Left lung (tissue), 10 donors: ENCODE measurements around the gene GRID1. TPM values are rescaled to one million over a fixed set of nuclear protein-coding genes. Genes with fewer than 3 reads are reported as not detected.

ENCODE experiments used
- ATAC-seq: fragments of 200-7000 bp; cut with Tn5 transposase; one replicate; pipeline ENCODE4 v1.9.1; 2020; ENCODE audit warnings: moderate library complexity
- DNase-seq, 4 donors: peaks; one replicate each; pipeline ENCODE4 v3.0.0-alpha.2; 2013 to 2020
- H3K27ac ChIP-seq, 2 donors: fragments of 200-600 bp; sonication (generic) in 1 of 2; one replicate each; pipeline versions ENCODE4 v1.5.0 to v1.8.0; 2020 to 2021
- H3K27me3 ChIP-seq, 2 donors: fragments of 200-600 bp; sonication (generic) in 1 of 2; one replicate each; pipeline versions ENCODE4 v1.5.0 to v1.8.0; 2020 to 2021
- H3K36me3 ChIP-seq, 2 donors: fragments of 200-600 bp; sonication (generic) in 1 of 2; one replicate each; pipeline versions ENCODE4 v1.5.0 to v1.8.0; 2020 to 2021
- H3K4me1 ChIP-seq, 2 donors: fragments of 200-600 bp; one replicate each; pipeline ENCODE4 v1.8.0; 2021
- H3K4me3 ChIP-seq, 2 donors: fragments of 200-600 bp; sonication (generic) in 1 of 2; one replicate each; pipeline versions ENCODE4 v1.5.0 to v1.8.0; 2020 to 2021; ENCODE audit warnings: mild to moderate bottlenecking in 1 of 2
- H3K9me3 ChIP-seq, 2 donors: fragments of 200-600 bp; sonication (generic) in 1 of 2; one replicate each; pipeline versions ENCODE4 v1.5.0 to v1.8.0; 2020 to 2021
- intact Hi-C, 2 donors: fragments of 100-400 bp; cut with DNase I; formaldehyde crosslinking; loops; one replicate each; pipeline versions ENCODE4 v1.11.2 to v1.14.2; 2022
- polyA plus RNA-seq, 6 donors: library from polyadenylated mRNA; unstranded; fragments of 120-200 nt; gene quantifications; one replicate each; pipeline ENCODE4 v1.2.1, GENCODE V29; 2013; ENCODE audit not compliant: insufficient read length in 6 of 6
- total RNA-seq, 2 donors: library from RNA; stranded (reverse); fragmentation: NEBNext Ultra II Directional; extraction: Animal tissue kit (Norgen Biotek cat#: 25700); gene quantifications; one replicate each; pipeline ENCODE4 v1.2.1, GENCODE V29; 2021
- TF ChIP-seq, protein P1 (sequence below), 2 donors: fragments of 200-600 bp; sonication (generic) in 1 of 2; IDR thresholded peaks; one replicate each; pipeline versions ENCODE4 v1.5.0 to v1.8.0; 2021; ENCODE audit warnings: antibody characterized with exemption in 2 of 2
- donor health status: DM: no; HTN: yes; CAD: no.
- donor health status: DM: no; HTN: no; CAD: no.

Gene GRID1
- total and polyA plus RNA-seq, 8 donors, result 0.81 to 2.6 (median 1.2) TPM

DNA sequence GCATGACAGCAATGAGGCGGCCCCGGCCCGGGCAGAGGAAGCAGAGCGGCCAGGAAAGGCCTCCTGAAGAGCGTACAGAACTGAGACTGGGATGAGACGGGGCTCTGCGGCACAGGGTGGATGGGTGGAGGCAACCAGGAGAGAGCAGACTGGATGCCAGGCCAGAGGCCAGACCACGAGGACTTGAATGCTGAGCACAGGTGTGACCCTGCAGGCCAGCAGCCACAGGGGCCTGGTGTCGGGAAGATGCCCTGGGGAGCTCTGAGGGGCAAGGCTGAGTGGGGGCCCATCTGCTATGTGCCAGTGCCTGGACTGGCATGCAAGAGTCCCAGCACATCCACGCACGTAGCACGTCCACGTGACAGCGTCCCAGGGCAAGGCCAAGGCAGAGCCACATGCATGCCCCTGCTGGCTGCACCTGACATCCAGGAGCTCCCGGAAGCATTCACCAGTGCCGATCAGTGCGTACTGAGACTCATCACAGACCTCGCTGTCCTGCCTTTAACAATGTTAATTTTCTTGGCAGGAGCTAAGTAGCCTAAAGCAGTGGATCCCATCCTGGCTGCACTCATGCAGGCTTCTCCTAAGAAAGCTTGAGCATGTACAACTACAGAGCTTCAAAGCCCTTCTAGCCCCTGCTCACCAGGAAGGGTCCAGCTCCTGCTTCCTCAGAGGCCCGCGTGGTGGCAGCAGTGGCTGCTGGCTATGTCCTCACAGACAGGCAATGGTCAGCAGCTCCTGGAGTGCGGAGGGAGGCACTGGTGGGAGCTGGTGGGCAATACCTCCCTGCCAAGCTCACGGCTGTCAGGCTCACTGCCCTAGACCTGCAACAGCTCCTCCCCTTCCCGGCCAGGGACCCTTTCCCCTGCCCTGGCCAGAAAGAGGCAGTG lies 18.0 kb downstream of the GRID1 start:
- ATAC-seq, result no peak
- no peaks in the 10 kb centered on the region for H3K9me3 ChIP-seq

DNA sequence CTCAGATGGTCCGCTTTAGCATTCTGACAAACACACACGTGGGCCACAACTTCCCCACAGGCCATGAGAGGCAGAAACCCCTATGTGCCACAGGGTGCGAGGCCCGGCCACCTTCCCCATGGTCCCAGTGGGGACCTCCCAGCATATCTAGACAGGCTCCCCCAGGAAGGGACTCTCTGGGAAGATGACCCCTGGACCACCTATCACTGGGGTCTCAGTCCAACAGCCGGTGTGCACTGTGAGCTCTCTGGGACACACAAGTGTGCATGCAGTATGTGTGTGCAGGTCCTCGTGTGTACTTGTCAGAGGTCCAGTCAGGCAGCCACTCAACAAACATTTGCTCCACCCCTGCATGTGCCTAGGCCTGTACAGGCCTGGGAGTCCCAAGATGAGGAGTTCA lies 18.7 kb downstream of the GRID1 start:
- no peak for DNase-seq
- Histone ChIP-seq H3K36me3 (no peaks in the 10 kb centered on the region), H3K27ac (no peak overlapping the region), H3K4me3 (no peak overlapping the region), H3K9me3 (no peaks in the 10 kb centered on the region), H3K4me1 (no peaks in the 10 kb centered on the region), H3K27me3 (no peaks in the 10 kb centered on the region)
- no peak for ATAC-seq
- TF ChIP-seq, protein P1, sequence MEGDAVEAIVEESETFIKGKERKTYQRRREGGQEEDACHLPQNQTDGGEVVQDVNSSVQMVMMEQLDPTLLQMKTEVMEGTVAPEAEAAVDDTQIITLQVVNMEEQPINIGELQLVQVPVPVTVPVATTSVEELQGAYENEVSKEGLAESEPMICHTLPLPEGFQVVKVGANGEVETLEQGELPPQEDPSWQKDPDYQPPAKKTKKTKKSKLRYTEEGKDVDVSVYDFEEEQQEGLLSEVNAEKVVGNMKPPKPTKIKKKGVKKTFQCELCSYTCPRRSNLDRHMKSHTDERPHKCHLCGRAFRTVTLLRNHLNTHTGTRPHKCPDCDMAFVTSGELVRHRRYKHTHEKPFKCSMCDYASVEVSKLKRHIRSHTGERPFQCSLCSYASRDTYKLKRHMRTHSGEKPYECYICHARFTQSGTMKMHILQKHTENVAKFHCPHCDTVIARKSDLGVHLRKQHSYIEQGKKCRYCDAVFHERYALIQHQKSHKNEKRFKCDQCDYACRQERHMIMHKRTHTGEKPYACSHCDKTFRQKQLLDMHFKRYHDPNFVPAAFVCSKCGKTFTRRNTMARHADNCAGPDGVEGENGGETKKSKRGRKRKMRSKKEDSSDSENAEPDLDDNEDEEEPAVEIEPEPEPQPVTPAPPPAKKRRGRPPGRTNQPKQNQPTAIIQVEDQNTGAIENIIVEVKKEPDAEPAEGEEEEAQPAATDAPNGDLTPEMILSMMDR (IDR thresholded peaks at IDR 0.05), result no peak
- intact Hi-C loops, result no loop called here

More for the DNA sequence above, 18.0 kb downstream of the GRID1 start:
- DNase-seq, result peak in 2 of 4 donors; percentile 19 to 75
- H3K36me3 ChIP-seq, result no peaks in the 10 kb centered on the region
- intact Hi-C loops, result no loop called here
- TF ChIP-seq, protein P1 (IDR thresholded peaks at IDR 0.05), result no peak
- no peak overlapping the region for H3K27ac ChIP-seq
- H3K4me1 ChIP-seq, result no peaks in the 10 kb centered on the region
- no peak overlapping the region for H3K4me3 ChIP-seq
- no peaks in the 10 kb centered on the region for H3K27me3 ChIP-seq

DNA sequence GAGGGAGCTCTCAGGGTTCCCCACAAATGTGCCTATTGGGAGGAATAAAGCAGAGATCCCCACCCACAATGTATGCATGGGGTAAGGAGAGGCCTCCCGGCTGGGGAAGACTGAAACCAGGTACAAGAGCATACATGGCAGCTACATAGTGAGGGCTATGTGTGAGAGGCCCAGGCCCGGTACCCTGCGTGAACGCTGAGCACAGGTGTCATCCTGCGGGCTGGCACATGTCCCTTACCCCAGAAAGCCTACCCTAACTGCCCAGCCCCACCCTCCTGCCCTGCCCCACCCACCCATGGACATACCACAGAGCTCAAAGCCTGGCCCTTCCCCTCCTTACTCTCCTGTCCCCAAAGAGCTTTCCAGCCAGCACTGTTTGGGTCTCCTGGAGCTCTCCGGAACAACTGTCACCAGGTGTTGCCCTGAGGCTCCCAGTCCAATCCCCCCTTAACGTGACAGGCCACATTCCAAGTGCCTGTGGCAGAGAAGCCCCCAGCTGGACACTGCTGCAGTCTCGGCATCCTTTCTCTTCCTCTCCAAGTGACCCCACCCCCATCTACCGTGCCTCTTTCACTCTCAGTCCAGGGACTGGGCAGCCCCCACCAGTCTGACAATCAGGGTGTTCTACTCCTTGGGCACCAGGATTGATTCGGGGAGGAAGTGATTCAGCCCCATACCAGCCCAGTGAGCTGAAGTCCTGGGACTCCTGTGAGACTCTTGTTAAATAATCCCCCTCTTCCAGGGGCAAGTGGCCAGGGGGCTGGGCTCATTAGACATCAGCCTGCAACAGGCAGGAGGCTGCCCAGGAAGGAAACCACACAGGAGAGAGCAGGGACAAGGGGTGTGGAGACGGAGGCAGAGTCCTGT lies 19.6 kb downstream of the GRID1 start:
- H3K4me3 ChIP-seq, result no peak overlapping the region
- TF ChIP-seq, protein P1 (IDR thresholded peaks at IDR 0.05), result no peak
- no peak for DNase-seq
- H3K27me3 ChIP-seq, result no peaks in the 10 kb centered on the region
- intact Hi-C loops, result no loop called here
- H3K36me3 ChIP-seq, result no peaks in the 10 kb centered on the region
- no peaks in the 10 kb centered on the region for H3K4me1 ChIP-seq
- peak; percentile 3 for ATAC-seq
- H3K27ac ChIP-seq, result peak overlapping the region in 1 of 2 donors; percentile 38
- no peaks in the 10 kb centered on the region for H3K9me3 ChIP-seq

DNA sequence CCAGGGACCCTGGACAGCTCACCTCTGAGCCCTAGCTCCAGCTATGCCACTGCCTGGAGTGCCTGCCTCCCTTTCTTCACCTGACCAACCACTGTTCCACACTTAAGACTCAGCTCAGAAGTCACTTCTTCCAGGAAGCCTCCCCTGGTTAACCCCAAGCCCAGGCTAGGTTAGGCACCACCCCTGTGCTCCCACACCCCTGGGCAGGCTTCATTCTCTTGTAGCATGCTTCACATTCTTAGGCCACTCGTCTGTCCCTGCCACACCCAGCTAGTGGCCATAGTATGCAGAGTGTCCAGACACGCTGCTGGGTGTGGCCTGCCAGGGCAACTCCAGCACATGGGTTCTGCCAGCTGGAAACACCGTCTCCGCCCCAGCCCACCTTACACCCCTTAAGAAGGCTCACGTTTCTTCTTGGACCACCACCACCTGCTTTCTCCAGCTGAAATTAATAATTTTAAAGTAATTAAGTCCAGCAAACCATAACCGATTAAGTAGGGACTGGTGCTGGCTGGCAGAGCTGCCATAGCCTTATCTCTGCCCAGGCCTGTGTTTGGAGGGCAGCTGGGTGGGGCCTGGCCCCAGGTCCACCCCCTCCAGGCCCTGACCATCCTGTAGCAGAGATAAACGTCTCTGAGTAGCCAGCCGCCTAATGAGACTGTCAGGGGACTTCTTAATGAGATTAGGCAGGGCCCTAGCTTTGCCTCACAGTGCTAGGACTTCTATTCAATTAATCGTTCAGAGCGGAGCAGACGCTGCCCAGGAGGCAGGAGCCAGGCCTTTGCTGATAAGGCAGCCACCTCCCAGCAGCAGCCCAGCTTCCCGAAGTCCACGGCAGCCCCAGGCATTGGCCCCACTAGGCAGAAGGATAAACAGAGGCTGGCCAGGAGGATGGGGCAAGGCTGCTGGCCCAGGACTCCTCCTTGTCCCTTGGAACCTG lies 20.5 kb downstream of the GRID1 start:
- intact Hi-C loops, result no loop called here
- no peaks in the 10 kb centered on the region for H3K36me3 ChIP-seq
- no peaks in the 10 kb centered on the region for H3K27me3 ChIP-seq
- peak in 2 of 4 donors; percentile 72 to 81 for DNase-seq
- peak; percentile 95 for ATAC-seq
- no peaks in the 10 kb centered on the region for H3K9me3 ChIP-seq
- H3K4me3 ChIP-seq, result no peak overlapping the region
- TF ChIP-seq, protein P1 (IDR thresholded peaks at IDR 0.05), result no peak
- peak overlapping the region in 1 of 2 donors; percentile 38 for H3K27ac ChIP-seq
- H3K4me1 ChIP-seq, result no peaks in the 10 kb centered on the region
